Measurements from ENCODE around the gene TLR5.
"Not testable (repeated sequence)": the region's sequence is repeated elsewhere in the genome, so short reads cannot be mapped to it uniquely, and the experiment has no call there.

Gene TLR5

DNA sequence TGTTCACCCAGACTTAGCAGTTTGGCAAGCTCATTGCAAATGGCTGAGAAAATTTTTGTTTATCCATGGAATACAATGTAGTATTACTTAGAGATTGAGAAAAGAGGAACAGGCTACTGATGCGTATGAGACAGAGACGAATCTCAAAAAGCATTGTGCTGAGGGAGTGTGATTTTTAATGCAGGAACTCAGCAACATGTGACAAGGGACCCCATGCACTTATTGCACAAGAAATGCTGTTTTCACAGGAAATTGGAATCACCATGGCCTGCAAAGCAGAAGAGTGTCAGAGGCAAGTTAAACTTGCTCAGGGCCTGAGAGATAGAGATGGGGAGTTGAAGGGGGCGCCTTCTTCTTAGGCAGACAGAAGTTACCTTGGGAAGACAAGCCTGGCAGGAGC lies 32.6 kb upstream of the TLR5 start:
- no peak for ATAC-seq
- TF ChIP-seq CREB5 (CRISPR knock-in tag; IDR thresholded peaks at IDR 0.05; ENCODE audit: low read depth) (no peak), ARNTL (CRISPR knock-in tag; IDR thresholded peaks at IDR 0.05; ENCODE audit: borderline replicate concordance, low read depth) (no peak), PPARA (CRISPR knock-in tag; IDR thresholded peaks at IDR 0.05; ENCODE audit: borderline replicate concordance) (no peak), BACH2 (CRISPR knock-in tag; IDR thresholded peaks at IDR 0.05; ENCODE audit: borderline replicate concordance) (no peak), ZNF70 (CRISPR knock-in tag; IDR thresholded peaks at IDR 0.05) (no peak), TCF4 (CRISPR knock-in tag; IDR thresholded peaks at IDR 0.05; ENCODE audit: borderline replicate concordance) (no peak), ZFP3 (CRISPR knock-in tag; IDR thresholded peaks at IDR 0.05) (no peak), ZNF565 (CRISPR knock-in tag; conservative IDR thresholded peaks at IDR 0.05; ENCODE audit: low read depth) (no peak), ZFP30 (CRISPR knock-in tag; IDR thresholded peaks at IDR 0.05) (no peak), PATZ1 (CRISPR knock-in tag; IDR thresholded peaks at IDR 0.05; ENCODE audit: borderline replicate concordance) (no peak), TSHZ2 (CRISPR knock-in tag; IDR thresholded peaks at IDR 0.05) (no peak), ESRRG (CRISPR knock-in tag; IDR thresholded peaks at IDR 0.05) (no peak), SNAI2 (CRISPR knock-in tag; IDR thresholded peaks at IDR 0.05) (no peak), RARB (CRISPR knock-in tag; IDR thresholded peaks at IDR 0.05) (no peak), POU6F1 (CRISPR knock-in tag; IDR thresholded peaks at IDR 0.05; ENCODE audit: borderline replicate concordance, low read depth) (no peak), OSR1 (CRISPR knock-in tag; IDR thresholded peaks at IDR 0.05) (no peak), GLIS3 (CRISPR knock-in tag; IDR thresholded peaks at IDR 0.05) (no peak), ZC3H10 (CRISPR knock-in tag; IDR thresholded peaks at IDR 0.05) (no peak), ZNF8 (CRISPR knock-in tag; IDR thresholded peaks at IDR 0.05) (no peak), ISL1 (CRISPR knock-in tag; IDR thresholded peaks at IDR 0.05) (no peak)

GRCh38 chr1:223175032-223175431 lies 32.0 kb upstream of the TLR5 start:
- ATAC-seq: no peak
- no peak for TF ChIP-seq PPARA (CRISPR knock-in tag; IDR thresholded peaks at IDR 0.05; ENCODE audit: borderline replicate concordance)
- TF ChIP-seq ESRRG (CRISPR knock-in tag; IDR thresholded peaks at IDR 0.05): no peak
- no peak for TF ChIP-seq BACH2 (CRISPR knock-in tag; IDR thresholded peaks at IDR 0.05; ENCODE audit: borderline replicate concordance)
- TF ChIP-seq CSRNP3 (CRISPR knock-in tag; IDR thresholded peaks at IDR 0.05): no peak
- TF ChIP-seq SNAI2 (CRISPR knock-in tag; IDR thresholded peaks at IDR 0.05): no peak
- TF ChIP-seq ZFP3 (CRISPR knock-in tag; IDR thresholded peaks at IDR 0.05): no peak

- ATAC-seq: not testable (repeated sequence)
Observed at GRCh38 chr1:223169458-223169857, 26.4 kb upstream of the TLR5 start.
